ENCODE data around the gene ELOB.

- TF ChIP-seq, protein P1, sequence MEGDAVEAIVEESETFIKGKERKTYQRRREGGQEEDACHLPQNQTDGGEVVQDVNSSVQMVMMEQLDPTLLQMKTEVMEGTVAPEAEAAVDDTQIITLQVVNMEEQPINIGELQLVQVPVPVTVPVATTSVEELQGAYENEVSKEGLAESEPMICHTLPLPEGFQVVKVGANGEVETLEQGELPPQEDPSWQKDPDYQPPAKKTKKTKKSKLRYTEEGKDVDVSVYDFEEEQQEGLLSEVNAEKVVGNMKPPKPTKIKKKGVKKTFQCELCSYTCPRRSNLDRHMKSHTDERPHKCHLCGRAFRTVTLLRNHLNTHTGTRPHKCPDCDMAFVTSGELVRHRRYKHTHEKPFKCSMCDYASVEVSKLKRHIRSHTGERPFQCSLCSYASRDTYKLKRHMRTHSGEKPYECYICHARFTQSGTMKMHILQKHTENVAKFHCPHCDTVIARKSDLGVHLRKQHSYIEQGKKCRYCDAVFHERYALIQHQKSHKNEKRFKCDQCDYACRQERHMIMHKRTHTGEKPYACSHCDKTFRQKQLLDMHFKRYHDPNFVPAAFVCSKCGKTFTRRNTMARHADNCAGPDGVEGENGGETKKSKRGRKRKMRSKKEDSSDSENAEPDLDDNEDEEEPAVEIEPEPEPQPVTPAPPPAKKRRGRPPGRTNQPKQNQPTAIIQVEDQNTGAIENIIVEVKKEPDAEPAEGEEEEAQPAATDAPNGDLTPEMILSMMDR (IDR thresholded peaks at IDR 0.05; ENCODE audit: low read length): no peak
- TF ChIP-seq EZH2 (IDR thresholded peaks at IDR 0.05; ENCODE audit: borderline replicate concordance, low read length): no peak
Measured at GRCh38 chr16:2771496-2772402, 5.3 kb downstream of the ELOB start.
